HG02885 (cell line): ENCODE data around the gene CFAP61.

ENCODE experiments used
- ATAC-seq: cut with Tn5 transposase; IDR thresholded peaks from one replicate; pipeline ENCODE4 v1.9.1; 2021; ENCODE audit warnings: mild to moderate bottlenecking; ENCODE audit not compliant: unreplicated experiment, poor library complexity

CFAP61 gene

GRCh38 chr20:20303320-20303719 is 251.0 kb downstream of the CFAP61 start:
- no peak for ATAC-seq

- no peak for ATAC-seq
Measured at GRCh38 chr20:20303742-20304141, 251.4 kb downstream of the CFAP61 start.

- no peak for ATAC-seq
Measured at GRCh38 chr20:20304942-20305341, 252.6 kb downstream of the CFAP61 start.

- ATAC-seq: no peak
Measured at GRCh38 chr20:20312562-20312961, 260.2 kb downstream of the CFAP61 start.

- peak; percentile 93 for ATAC-seq
Measured at GRCh38 chr20:20317195-20317594, 264.9 kb downstream of the CFAP61 start.

- peak; percentile 33 for ATAC-seq
Measured at GRCh38 chr20:20317621-20318364, 265.5 kb downstream of the CFAP61 start.

- ATAC-seq: no peak
Measured at GRCh38 chr20:20318365-20319161, 266.2 kb downstream of the CFAP61 start.

GRCh38 chr20:20321134-20321533 is 268.8 kb downstream of the CFAP61 start:
- no peak for ATAC-seq

GRCh38 chr20:20321917-20322316 is 269.6 kb downstream of the CFAP61 start:
- ATAC-seq: no peak

GRCh38 chr20:20322912-20323311 is 270.6 kb downstream of the CFAP61 start:
- ATAC-seq: no peak

- ATAC-seq: no peak
Measured at GRCh38 chr20:20327746-20328145, 275.4 kb downstream of the CFAP61 start.

- no peak for ATAC-seq
Measured at GRCh38 chr20:20329564-20329963, 277.2 kb downstream of the CFAP61 start.

- ATAC-seq: no peak
Measured at GRCh38 chr20:20331156-20331555, 278.8 kb downstream of the CFAP61 start.

- ATAC-seq: no peak
Measured at GRCh38 chr20:20331817-20332216, 279.5 kb downstream of the CFAP61 start.

GRCh38 chr20:20333866-20334265 is 281.5 kb downstream of the CFAP61 start:
- ATAC-seq: no peak

- peak; percentile 97 for ATAC-seq
Measured at GRCh38 chr20:20334489-20334888, 282.2 kb downstream of the CFAP61 start.

GRCh38 chr20:20338133-20338730 is 285.9 kb downstream of the CFAP61 start:
- ATAC-seq: no peak

GRCh38 chr20:20340443-20340842 is 288.1 kb downstream of the CFAP61 start:
- no peak for ATAC-seq

- no peak for ATAC-seq
Measured at GRCh38 chr20:20341371-20341770, 289.0 kb downstream of the CFAP61 start.

- ATAC-seq: no peak
Measured at GRCh38 chr20:20342066-20342465, 289.7 kb downstream of the CFAP61 start.

GRCh38 chr20:20343932-20344331 is 291.6 kb downstream of the CFAP61 start:
- no peak for ATAC-seq
